Measurements from ENCODE around the gene CDON. TPM values are rescaled to one million over a fixed set of nuclear protein-coding genes. Genes with fewer than 3 reads are reported as not detected.

The CDON gene
- total RNA-seq, 1 donor from 2014 or later, result 71.3 TPM

- H3K4me2 ChIP-seq, result no peak overlapping the region
- Mint-ChIP-seq H3K36me3 (no peaks in the 10 kb centered on the region), H3K27ac (peak overlapping the region; percentile 72)
Observed at GRCh38 chr11:126106594-126107328, 44.1 kb upstream of the CDON start.

GRCh38 chr11:126105748-126106080 is 43.0 kb upstream of the CDON start:
- Mint-ChIP-seq H3K4me1 (peaks cover 79% of the 10 kb centered on the region), H3K36me3 (no peaks in the 10 kb centered on the region), H3K27ac (peak overlapping the region; percentile 70), H3K4me3 (peak overlapping the region; percentile 14), H3K27me3 (ENCODE audit: insufficient read depth, low read depth) (peaks cover 8% of the 10 kb centered on the region), H3K9me3 (no peaks in the 10 kb centered on the region)
- no peaks in the 10 kb centered on the region for H3K9me3 ChIP-seq (ENCODE audit: low read depth)
- H3K4me1 ChIP-seq, result peaks cover 48% of the 10 kb centered on the region
- H3K4me3 ChIP-seq, result no peak overlapping the region
- H3K27ac ChIP-seq, result no peak overlapping the region
- H3K36me3 ChIP-seq, result no peaks in the 10 kb centered on the region
- peaks cover 27% of the 10 kb centered on the region for H3F3A ChIP-seq (ENCODE audit: low read depth)
- no peaks in the 10 kb centered on the region for H3K27me3 ChIP-seq
- no peaks in the 10 kb centered on the region for H3K79me2 ChIP-seq (ENCODE audit: low read depth)
- no peak overlapping the region for H2AFZ ChIP-seq (replicated peaks)
- H3K9ac ChIP-seq, result no peak overlapping the region
- TF ChIP-seq CTCF (IDR thresholded peaks at IDR 0.05) (no peak), EZH2 (IDR thresholded peaks at IDR 0.05) (no peak), EZH2phosphoT487 (IDR thresholded peaks at IDR 0.05) (no peak)
- DNase-seq (ENCODE audit: low spot score), result no peak
- no peaks in the 10 kb centered on the region for H4K20me1 ChIP-seq (ENCODE audit: low read depth)
- no peak overlapping the region for H3K4me2 ChIP-seq

More at GRCh38 chr11:126106594-126107328, 44.1 kb upstream of the CDON start:
- Mint-ChIP-seq H3K4me1 (peaks cover 75% of the 10 kb centered on the region), H3K27me3 (ENCODE audit: insufficient read depth, low read depth) (peaks cover 8% of the 10 kb centered on the region), H3K4me3 (peak overlapping the region; percentile 5), H3K9me3 (no peaks in the 10 kb centered on the region)
- no peaks in the 10 kb centered on the region for H4K20me1 ChIP-seq (ENCODE audit: low read depth)
- no peaks in the 10 kb centered on the region for H3K9me3 ChIP-seq (ENCODE audit: low read depth)
- H3K4me1 ChIP-seq, result peaks cover 37% of the 10 kb centered on the region
- H3K79me2 ChIP-seq (ENCODE audit: low read depth), result no peaks in the 10 kb centered on the region
- H3F3A ChIP-seq (ENCODE audit: low read depth), result peaks cover 27% of the 10 kb centered on the region
- peak overlapping the region; percentile 37 for H3K27ac ChIP-seq
- DNase-seq (ENCODE audit: low spot score), result no peak
- H3K9ac ChIP-seq, result no peak overlapping the region
- H2AFZ ChIP-seq (replicated peaks), result peak overlapping the region; percentile 68
- H3K27me3 ChIP-seq, result no peaks in the 10 kb centered on the region
- no peaks in the 10 kb centered on the region for H3K36me3 ChIP-seq
- no peak overlapping the region for H3K4me3 ChIP-seq
- no peak for TF ChIP-seq EZH2phosphoT487 (IDR thresholded peaks at IDR 0.05)
- TF ChIP-seq CTCF (IDR thresholded peaks at IDR 0.05), result no peak
- TF ChIP-seq EZH2 (IDR thresholded peaks at IDR 0.05), result no peak

- Histone ChIP-seq H3K4me1 (peaks cover 53% of the 10 kb centered on the region), H2AFZ (replicated peaks) (no peak overlapping the region), H3K9me3 (ENCODE audit: low read depth) (no peaks in the 10 kb centered on the region), H3K4me3 (peak overlapping the region; percentile 12), H3F3A (ENCODE audit: low read depth) (peaks cover 33% of the 10 kb centered on the region), H4K20me1 (ENCODE audit: low read depth) (no peaks in the 10 kb centered on the region), H3K27me3 (no peaks in the 10 kb centered on the region), H3K36me3 (no peaks in the 10 kb centered on the region), H3K4me2 (peak overlapping the region; percentile 67), H3K9ac (no peak overlapping the region), H3K27ac (no peak overlapping the region), H3K79me2 (ENCODE audit: low read depth) (no peaks in the 10 kb centered on the region)
- Mint-ChIP-seq H3K36me3 (no peaks in the 10 kb centered on the region), H3K9me3 (no peaks in the 10 kb centered on the region), H3K4me3 (peak overlapping the region; percentile 55), H3K27me3 (ENCODE audit: insufficient read depth, low read depth) (peaks cover 8% of the 10 kb centered on the region), H3K27ac (peak overlapping the region; percentile 100), H3K4me1 (peaks cover 82% of the 10 kb centered on the region)
- no peak for DNase-seq (ENCODE audit: low spot score)
- no peak for TF ChIP-seq CTCF (IDR thresholded peaks at IDR 0.05)
- no peak for TF ChIP-seq EZH2phosphoT487 (IDR thresholded peaks at IDR 0.05)
- no peak for TF ChIP-seq EZH2 (IDR thresholded peaks at IDR 0.05)
Observed at GRCh38 chr11:126105022-126105747, 42.5 kb upstream of the CDON start.
